Heart right ventricle (tissue), 16 donors: Measurements from ENCODE around the gene PHF12. TPM values are rescaled to one million over a fixed set of nuclear protein-coding genes. Genes with fewer than 3 reads are reported as not detected.

Source experiments
- ATAC-seq, 8 donors: fragments of 200-7000 bp; cut with Tn5 transposase; one replicate each; pipeline ENCODE4 v1.9.1; 2020; ENCODE audit warnings: mild to moderate bottlenecking in 8 of 8, moderate library complexity in 8 of 8, moderate number of reproducible peaks in 1 of 8
- DNase-seq, 2 donors: peaks; one replicate each; pipeline ENCODE4 v3.0.0-alpha.2; 2020
- H3K27ac ChIP-seq, 10 donors: fragments of 200-600 bp; sonication (generic) in 2 of 10; one replicate each; pipeline versions ENCODE4 v1.5.0 to v1.8.0; 2020 to 2022; ENCODE audit warnings: mild to moderate bottlenecking in 3 of 10
- H3K27me3 ChIP-seq, 7 donors: fragments of 200-600 bp; one replicate each; pipeline ENCODE4 v1.8.0; 2021 to 2022; ENCODE audit warnings: mild to moderate bottlenecking in 2 of 7
- H3K36me3 ChIP-seq, 9 donors: fragments of 200-600 bp; sonication (generic) in 1 of 9; one replicate each; pipeline versions ENCODE4 v1.5.0 to v1.8.0; 2020 to 2022; ENCODE audit warnings: mild to moderate bottlenecking in 2 of 9
- H3K4me1 ChIP-seq, 9 donors: fragments of 200-600 bp; sonication (generic) in 1 of 9; one replicate each; pipeline versions ENCODE4 v1.5.0 to v1.8.0; 2020 to 2022; ENCODE audit warnings: mild to moderate bottlenecking in 4 of 9
- H3K4me3 ChIP-seq, 10 donors: fragments of 200-600 bp; sonication (generic) in 2 of 10; one replicate each; pipeline versions ENCODE4 v1.5.0 to v1.8.0; 2020 to 2022; ENCODE audit warnings: mild to moderate bottlenecking in 7 of 10, moderate library complexity in 2 of 10
- H3K9me3 ChIP-seq, 11 donors: fragments of 200-600 bp in 10 of 11; sonication (generic) in 2 of 11; one replicate each; pipeline versions ENCODE4 v1.5.0 to v1.8.0; 2013 to 2022; ENCODE audit warnings: mild to moderate bottlenecking in 2 of 11, control low read depth in 1 of 11, moderate library complexity in 1 of 11
- CTCF ChIP-seq, 9 donors: fragments of 200-600 bp; sonication (generic) in 2 of 9; IDR thresholded peaks; one replicate each; pipeline versions ENCODE4 v1.5.0 to v1.8.0; 2021 to 2022; ENCODE audit warnings: antibody characterized with exemption in 9 of 9, mild to moderate bottlenecking in 5 of 9, moderate library complexity in 1 of 9
- WGBS, 2 donors: extraction: QIAGEN DNeasy Blood & Tissue Kit; methylation state at CpG; one replicate each; pipeline ENCODE4 v1.1.7; 2013; ENCODE audit warnings: inconsistent platforms in 1 of 2; 5-methylcytosine and 5-hydroxymethylcytosine counted together
- intact Hi-C, 10 donors: fragments of 100-400 bp; cut with DNase I; formaldehyde crosslinking; loops; one replicate each; pipeline versions ENCODE4 v1.11.1 to v1.14.2; 2022
- polyA plus RNA-seq, 2 donors: library from polyadenylated mRNA; stranded (reverse); fragments of 200-250 nt; gene quantifications; one replicate each; pipeline ENCODE4 v1.2.3, GENCODE V29; 2013
- total RNA-seq, 10 donors: library from RNA; stranded (reverse); fragmentation: NEBNext Ultra II Directional in 3 of 10; extraction: Animal tissue kit (Norgen Biotek cat#: 25700) in 3 of 10; gene quantifications; one replicate each; pipeline versions ENCODE4 v1.2.1 to v1.2.4, GENCODE V29; 2021 to 2023
- donor health status: Arrhythmogenic right ventricular cardiomyopathy.
- donor health status: ischemic (EF 13 %, LVEDD 7.1; RV severe dilation, severe dysfunction).
- donor health status: healthy with polysubstance abuse.
- donor health status: DM: no; HTN: yes; CAD: no.
- donor health status: DM: no; HTN: no; CAD: no.
- donor health status: ischemic (EF 25% LVEDD 6.9; RV normal size, moderate dysfunction).
- donor health status: ischemic (EF 25% LVEDD 5.7; RV mildly dilated, moderate dysfunction).
- donor health status: healthy.
- donor health status: DM: yes; HTN: yes; CAD: no.
- donor health status: Ischemic cardiomyopathy.
- donor health status: ischemic (EF 35%, LVEDD 5.7; RV mildly dilated, moderate dysfunction).
- donor health status: nonischemic (EF 11% LVEDD 7.7; RV severe dilation, severe dysfunction).
- donor health status: DM: yes; HTN: yes; CAD: no.
- donor health status: PGD.
- donor health status: ischemic (EF 29% LVEDD 5.4; RV normal size, mild dysfunction).
- donor health status: nonischemic (EF 23%, LVEDD 6.1; RV moderate dilation, normal function).

The PHF12 gene
- total and polyA plus RNA-seq, 12 donors = 7.3 to 28.0 (median 20.9) TPM

GRCh38 chr17:28982131-28982793 lies 30.9 kb upstream of the PHF12 start:
- 58 to 74% methylated on average over 11 of the region's 11 CpGs for WGBS, 2 donors
- Histone ChIP-seq H3K4me3 (no peak overlapping the region), H3K27ac (peak overlapping the region in 7 of 10 donors; percentile 28 to 81 (median 71)), H3K4me1 (peaks cover 0 to 29% (median 17%) of the 10 kb centered on the region in 9 donors), H3K27me3 (peaks cover 0 to 14% (median 5%) of the 10 kb centered on the region in 7 donors), H3K36me3 (no peaks in the 10 kb centered on the region), H3K9me3 (no peaks in the 10 kb centered on the region)
- TF ChIP-seq CTCF (IDR thresholded peaks at IDR 0.05) = no peak
- peak; percentile 29 to 92 (median 81) for ATAC-seq
- DNase-seq = peak in 1 of 2 donors; percentile 43
- intact Hi-C loops = no loop called here

DNA sequence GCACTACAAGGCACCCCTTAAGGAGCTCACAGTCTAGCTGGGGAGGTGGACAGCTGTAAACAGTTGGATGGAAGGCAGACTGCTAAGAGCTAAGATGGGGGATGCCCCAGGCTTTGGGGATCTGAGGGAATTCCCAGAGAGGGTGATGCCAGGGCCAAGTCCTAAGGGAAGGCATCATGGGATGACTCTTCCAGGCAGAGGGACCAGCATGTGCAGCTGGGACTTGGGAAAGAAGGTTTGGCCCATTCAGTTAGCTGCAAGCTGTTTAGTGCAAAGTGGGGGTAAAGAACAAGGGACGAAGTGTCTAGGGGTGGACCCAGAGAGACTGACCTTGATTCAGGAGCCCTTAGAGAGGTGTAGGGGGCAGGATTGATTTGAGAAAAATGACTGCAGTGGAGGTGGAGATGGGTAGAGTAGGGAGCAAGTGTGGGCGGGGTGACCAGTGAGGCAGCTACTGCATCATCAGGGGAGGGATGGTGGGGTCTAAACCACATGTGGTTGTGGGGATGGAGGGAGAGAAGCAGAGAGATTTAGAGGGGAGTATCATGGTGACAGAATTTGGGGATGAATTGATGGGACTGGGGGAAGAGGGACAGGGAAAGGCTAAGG lies 27.1 kb upstream of the PHF12 start:
- H3K27ac ChIP-seq = no peak overlapping the region
- H3K9me3 ChIP-seq = no peaks in the 10 kb centered on the region
- intact Hi-C loops = loop anchor here in 1 of 10 donors (5.0 kb wide), 1 partner anchor 49 kb away; no protein-coding TSS in a partner anchor
- DNase-seq (no peak), ATAC-seq (no peak)
- H3K4me3 ChIP-seq = no peak overlapping the region
- no peaks in the 10 kb centered on the region for H3K27me3 ChIP-seq
- 95% methylated on average over 2 of the region's 2 CpGs for whole genome bisulfite sequencing, 2 donors
- TF ChIP-seq CTCF (IDR thresholded peaks at IDR 0.05) = no peak
- H3K36me3 ChIP-seq = no peaks in the 10 kb centered on the region
- peaks cover 3 to 40% (median 37%) of the 10 kb centered on the region in 9 donors for H3K4me1 ChIP-seq

DNA sequence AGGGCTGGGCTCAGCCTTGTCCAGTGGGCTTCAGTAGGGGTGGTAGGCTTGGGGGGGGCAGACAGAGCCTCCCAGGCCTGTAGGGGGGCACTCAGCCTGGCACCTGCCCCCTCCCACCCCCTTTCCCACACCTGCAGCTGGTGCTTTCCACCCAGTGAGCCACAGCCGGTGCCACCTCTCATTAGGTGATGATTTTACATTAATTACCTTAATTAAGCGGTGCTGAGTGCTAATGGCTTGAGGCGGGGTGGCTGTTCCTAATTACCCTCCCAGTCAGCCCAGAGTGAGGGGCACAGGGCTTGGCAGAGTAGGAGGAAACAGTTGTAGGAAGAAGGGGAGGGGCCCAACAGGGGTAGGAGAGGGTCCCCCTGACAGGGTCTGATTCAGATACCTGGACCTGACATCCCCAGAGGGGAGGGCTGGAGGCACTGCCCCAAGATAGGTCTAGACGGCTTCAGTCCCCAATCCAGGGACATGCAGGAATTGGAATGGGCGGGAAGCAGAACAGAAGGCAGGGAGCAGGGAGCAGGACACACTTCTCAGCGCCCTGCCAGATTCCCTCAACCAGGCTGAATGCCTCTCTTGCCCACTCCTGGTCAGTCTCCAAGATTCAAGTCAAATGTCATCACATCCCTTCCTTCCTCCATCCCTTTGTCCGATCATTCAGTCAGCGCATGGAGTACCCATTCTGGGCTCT lies 26.5 kb upstream of the PHF12 start:
- Histone ChIP-seq H3K27ac (no peak overlapping the region), H3K4me1 (peaks cover 3 to 40% (median 37%) of the 10 kb centered on the region in 9 donors), H3K4me3 (no peak overlapping the region), H3K36me3 (no peaks in the 10 kb centered on the region), H3K9me3 (no peaks in the 10 kb centered on the region), H3K27me3 (no peaks in the 10 kb centered on the region)
- intact Hi-C loops = loop anchor here in 1 of 10 donors (5.0 kb wide), 1 partner anchor 49 kb away; no protein-coding TSS in a partner anchor
- 77 to 81% methylated on average over 8 of the region's 8 CpGs for WGBS, 2 donors
- DNase-seq (no peak), ATAC-seq (no peak)
- no peak for TF ChIP-seq CTCF (IDR thresholded peaks at IDR 0.05)

- no peak for DNase-seq
- Histone ChIP-seq H3K4me1 (peaks cover 3 to 52% (median 44%) of the 10 kb centered on the region in 9 donors), H3K27me3 (no peaks in the 10 kb centered on the region), H3K27ac (no peak overlapping the region), H3K4me3 (no peak overlapping the region), H3K36me3 (no peaks in the 10 kb centered on the region), H3K9me3 (no peaks in the 10 kb centered on the region)
- intact Hi-C loops = loop anchor here in 1 of 10 donors (5.0 kb wide), 1 partner anchor 52 kb away; no protein-coding TSS in a partner anchor
- TF ChIP-seq CTCF (IDR thresholded peaks at IDR 0.05) = no peak
- peak in 1 of 8 donors; percentile 2 for ATAC-seq
- WGBS, 2 donors = 55 to 70% methylated on average over 5 of the region's 5 CpGs
Measured at GRCh38 chr17:28975646-28976045, 24.3 kb upstream of the PHF12 start.
